Skeletal muscle cell (primary cell): ENCODE results near the gene PYCR2.

ENCODE experiments used
- DNase-seq: peaks from one replicate; pipeline ENCODE4 v3.0.0-alpha.2; 2010; ENCODE audit warnings: low read depth
- H3K4me3 ChIP-seq: 2 replicates; pipeline ENCODE4 v1.5.1; 2011; ENCODE audit warnings: low read depth, mild to moderate bottlenecking, control low read depth, low read length, moderate library complexity

The PYCR2 gene

DNA sequence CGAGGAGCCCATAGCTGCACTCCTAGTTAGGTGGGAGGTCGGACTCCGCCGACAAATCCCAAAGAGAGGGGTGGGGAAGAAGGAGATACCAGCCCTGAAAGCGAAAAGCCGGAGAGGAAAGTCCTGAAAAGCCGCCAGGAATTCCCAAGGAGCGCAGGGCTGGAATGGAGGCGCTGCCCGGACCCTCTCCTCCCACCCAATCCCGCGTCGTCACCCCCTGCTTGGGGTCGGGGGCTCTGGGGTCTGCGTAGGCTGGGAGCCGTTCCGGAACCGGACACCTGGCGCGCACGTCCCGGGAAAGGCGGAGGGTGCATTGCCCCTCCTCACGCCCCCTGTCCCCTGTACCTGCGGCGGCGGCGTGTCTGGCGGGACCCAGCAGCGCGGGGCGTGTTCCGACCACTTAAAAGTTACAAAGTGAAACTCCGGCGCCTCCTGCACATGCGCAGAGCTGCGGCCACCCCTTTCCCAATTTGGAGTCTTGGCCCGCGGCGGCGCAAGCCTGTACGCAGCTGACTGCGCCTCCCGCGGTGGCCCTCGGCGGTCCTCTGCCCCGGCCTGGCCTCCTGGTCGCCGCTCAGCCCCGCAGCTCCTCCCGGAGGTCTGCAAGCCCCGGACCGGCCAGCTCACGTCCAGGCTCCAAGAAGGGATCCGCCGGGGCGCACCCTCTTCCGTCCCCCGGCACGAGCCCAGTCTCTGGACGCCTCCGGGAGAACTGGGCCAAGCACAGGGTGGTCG, 41.9 kb downstream of the PYCR2 start, which contains the start of gene TMEM63A:
TSS of gene TMEM63A (minus strand) at position 422 of the 735 bp plus-strand sequence. CDS start 4,800 bp downstream, outside the sequence.
- DNase-seq = peak; percentile 42
- peak within 1 kb of the TSS; percentile 96 for H3K4me3 ChIP-seq

DNA sequence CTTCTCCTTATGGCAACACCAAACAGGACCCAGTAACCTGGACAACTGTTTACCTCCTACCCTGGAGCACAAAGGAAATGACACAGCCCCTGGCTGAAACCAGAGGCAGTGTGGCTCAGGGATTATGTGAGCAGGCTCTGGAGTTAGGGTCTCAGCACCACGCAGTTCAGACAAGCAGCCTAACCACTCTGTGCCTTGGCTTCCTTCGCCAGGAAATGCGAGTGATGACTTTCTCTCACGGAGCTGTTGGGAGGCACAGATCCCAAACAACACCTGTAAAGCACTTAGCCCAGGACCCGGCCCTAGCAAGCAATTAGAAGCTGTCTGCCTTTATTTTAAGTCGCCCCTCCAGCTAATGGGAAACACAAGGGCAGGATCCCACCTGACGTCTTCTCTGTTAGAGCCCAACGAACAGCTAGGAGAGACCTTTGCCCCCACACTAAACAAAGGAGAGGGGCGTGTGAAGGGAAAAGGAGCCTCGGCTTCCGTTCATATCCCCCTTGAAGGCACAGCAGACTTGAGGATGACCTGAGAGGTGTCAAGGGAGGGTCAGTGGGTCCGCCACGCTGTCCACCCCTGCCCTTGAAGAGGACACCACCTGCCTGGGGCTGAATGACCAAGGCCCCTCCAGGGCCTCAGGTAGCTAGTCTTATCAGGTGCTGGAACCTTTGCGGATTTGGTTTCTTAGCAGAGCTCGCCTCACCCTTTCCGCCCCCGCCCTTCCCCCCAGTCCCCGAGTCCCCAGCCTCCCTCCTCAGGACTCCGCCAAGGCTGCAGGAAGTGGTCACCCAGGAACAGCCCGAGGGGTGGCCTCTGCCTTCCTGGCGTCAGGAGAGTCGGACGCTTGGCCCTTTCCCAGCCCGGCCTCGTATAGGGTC, 42.7 kb downstream of the PYCR2 start:
- DNase-seq = no peak
- H3K4me3 ChIP-seq = peak overlapping the region; percentile 96

DNA sequence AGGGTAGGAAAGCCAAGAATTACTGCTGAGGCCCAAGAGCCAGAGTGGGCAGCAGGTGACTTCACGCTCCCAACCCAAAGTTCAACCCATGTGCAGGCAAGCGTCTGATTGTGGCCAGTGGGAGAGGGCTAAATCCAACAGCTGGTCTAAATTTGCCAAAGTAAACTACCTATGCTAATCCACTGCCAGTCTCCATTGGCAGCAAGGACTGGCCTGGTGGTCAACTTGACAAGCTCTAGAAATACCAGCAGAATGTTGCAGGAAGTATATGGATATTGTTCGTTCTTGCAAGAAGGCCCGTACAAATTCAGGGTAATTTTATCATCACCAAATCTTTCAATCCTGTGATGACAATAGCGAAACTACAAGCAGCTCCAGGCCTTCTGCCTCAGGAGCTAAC, 43.4 kb downstream of the PYCR2 start:
- no peak for DNase-seq
- no peak overlapping the region for H3K4me3 ChIP-seq

DNA sequence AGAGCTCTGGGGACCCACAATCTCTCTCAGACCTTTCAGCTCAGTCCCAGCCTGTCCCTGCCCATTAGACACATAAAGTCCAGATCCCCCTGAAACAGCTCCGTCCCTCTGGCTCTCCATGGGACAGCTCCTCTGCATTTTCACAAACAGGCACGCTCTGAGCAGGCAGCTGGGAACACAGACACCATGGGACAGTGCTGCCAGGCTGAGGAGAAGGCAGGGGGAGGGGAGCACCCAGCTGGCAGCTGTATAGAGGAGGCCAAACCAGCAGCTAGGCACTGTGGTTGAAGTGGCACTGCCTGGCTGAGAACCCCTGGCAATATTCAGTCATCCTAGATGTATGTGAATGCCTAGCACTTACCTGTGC, 43.8 kb downstream of the PYCR2 start:
- no peak for DNase-seq
- H3K4me3 ChIP-seq = no peak overlapping the region

DNA sequence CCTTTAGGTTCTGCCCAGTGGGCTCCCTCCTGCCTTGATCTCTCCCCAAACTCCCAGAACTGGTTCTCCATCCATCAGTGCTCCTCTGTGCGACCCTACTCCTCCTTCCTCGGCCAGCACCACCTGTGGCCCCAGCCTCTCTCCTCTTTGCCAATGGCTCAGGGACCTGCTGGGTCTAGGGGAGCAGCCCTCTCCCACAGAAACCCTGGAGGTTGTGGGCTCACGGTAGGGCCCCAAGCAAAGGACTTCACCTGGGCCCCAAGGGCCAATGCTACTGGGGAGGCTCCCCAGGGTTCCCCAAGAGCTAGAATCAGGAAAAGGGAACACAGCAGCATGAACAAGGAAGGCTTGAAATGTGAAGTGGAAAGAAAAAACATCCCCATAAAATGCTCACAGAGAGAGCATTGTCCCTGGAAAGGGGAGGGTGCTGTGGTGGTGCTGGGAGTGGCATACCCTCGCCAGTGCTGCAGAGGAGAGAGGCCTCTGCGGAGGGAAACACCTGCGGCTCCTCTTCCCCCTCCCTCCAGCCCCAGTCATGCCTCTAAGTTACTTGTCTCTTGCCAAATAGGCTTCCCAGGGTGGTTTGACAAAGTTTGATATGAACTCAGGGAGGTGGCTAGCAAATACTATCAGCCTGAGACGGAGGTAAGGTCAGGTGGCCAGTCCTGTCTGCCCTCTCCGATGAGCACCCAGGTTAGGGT, 44.4 kb downstream of the PYCR2 start:
- DNase-seq = no peak
- H3K4me3 ChIP-seq = no peak overlapping the region

DNA sequence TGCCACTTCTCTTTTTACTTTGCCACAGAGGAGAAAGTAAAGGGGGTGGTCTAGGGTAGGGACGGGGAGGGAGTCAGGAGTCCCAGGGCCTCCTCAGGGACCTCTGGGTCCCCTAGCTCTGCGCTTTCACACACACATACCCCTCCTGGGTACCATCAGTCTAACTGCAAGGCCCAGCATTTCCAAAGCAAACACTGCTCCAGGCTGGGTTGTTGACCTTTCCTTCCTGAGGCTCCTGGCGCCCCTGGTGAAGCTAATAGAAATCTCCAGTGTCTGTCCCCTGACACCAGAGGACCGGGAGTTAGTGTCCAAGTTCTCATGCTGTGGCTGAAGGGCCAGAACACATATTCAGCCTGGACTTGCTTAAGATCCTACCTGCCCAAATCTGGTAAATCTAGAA, 45.8 kb downstream of the PYCR2 start:
- H3K4me3 ChIP-seq = no peak overlapping the region
- no peak for DNase-seq

DNA sequence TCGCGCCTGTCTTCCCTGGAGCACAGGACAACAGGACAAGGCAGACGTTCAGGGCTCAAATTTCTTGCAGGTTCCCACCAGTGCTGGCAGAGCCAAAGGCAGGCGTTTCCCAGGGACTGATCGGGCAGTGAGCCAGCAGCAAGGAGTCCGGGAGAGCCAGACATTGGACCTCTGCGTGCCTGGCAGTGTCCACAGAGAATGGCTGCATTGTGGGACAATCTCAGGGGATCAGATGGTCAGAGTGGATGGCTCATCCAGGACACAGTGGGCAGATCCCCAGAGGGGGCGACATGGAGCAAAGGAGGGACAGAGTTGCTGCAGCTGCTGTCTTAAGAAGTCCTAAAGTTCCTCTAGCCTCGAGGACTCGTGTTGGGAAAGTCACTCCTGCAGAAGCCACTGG, 46.5 kb downstream of the PYCR2 start:
- no peak for DNase-seq
- H3K4me3 ChIP-seq = no peak overlapping the region

DNA sequence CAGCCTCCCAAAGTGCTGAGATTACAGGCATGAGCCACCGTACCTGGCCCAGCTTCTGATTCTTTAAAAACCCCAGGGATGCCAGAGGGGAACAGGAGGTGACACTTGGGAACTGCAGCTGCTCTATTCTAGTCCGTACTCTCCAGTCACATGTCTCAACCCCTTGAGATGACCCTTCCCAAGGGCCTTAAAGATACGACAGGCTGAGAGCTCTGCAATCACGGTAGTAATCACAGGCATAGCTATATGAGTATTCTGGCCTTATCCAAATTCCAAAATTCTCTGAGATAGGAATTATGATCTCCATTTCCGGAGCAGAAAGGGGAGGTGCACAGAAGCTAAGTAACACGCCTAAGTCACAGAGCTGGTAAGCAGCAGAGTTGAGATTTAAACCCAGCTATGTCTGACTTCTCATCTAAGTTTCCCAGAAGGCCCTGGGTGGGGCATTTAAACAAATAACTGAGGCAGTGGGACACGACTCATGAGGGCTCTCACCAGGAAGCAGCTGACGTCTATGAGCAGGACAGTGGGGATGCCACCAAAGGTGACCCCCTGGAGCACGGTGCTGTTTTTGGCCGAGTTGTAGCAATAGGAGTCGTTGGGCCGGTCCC, 47.0 kb downstream of the PYCR2 start:
- no peak for DNase-seq
- no peak overlapping the region for H3K4me3 ChIP-seq

DNA sequence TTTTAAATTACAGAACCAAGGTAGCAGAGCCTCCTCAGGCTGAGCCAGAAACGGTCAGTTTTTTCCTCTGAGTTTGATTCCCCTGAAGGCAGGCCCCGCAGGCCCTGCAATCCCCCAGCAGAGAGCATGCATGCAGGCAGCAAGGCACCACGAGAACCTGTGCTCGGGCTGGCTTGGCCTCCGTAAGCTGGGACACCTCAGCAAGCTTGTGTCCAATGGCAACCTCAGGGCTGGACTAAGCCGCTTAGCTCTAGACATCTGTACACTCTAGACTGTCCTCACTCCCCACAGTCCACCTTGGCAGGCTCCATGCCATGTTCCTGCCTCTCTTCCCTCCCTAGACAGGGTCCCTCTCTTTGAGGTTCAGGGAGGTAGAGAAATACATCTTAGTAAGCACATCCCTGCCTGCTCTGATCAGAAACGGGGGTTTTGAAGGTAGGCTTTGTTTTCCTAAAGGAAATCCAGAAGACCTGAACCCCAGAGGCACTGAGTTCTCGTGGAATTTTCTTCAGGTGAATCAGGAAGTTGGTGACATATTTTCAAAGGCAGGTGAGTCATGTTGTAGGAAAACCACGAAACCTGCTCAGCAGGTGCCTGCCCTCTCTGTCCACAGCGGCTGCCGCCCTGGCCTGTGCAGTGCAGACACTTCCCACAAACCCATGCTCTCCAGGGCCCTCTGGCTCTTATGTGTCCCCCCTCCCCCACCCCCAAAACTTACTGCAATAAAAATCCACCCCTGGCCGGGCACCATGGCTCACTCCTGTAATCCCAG, 48.8 kb downstream of the PYCR2 start:
- DNase-seq = no peak
- no peak overlapping the region for H3K4me3 ChIP-seq

DNA sequence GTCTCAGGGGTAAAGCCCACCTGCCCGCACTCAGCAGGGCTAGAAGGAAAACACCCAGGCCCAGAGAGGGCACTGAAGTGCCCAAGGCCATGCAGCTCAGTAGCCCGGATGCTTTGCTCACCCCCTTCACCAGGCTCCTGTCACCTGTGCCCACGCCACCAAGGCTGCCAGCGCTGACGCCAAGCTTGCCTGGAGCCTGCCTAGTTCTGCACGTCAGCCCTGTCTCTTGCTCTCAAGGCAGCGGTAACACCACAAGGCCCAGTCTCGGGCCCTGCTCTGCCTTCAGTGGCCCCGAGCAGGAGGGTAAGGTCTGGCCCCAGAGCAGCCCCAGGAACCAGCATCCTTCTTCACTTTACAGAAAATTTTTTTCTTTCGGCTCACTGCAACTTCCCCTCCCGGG, 49.6 kb downstream of the PYCR2 start:
- no peak for DNase-seq
- no peak overlapping the region for H3K4me3 ChIP-seq

DNA sequence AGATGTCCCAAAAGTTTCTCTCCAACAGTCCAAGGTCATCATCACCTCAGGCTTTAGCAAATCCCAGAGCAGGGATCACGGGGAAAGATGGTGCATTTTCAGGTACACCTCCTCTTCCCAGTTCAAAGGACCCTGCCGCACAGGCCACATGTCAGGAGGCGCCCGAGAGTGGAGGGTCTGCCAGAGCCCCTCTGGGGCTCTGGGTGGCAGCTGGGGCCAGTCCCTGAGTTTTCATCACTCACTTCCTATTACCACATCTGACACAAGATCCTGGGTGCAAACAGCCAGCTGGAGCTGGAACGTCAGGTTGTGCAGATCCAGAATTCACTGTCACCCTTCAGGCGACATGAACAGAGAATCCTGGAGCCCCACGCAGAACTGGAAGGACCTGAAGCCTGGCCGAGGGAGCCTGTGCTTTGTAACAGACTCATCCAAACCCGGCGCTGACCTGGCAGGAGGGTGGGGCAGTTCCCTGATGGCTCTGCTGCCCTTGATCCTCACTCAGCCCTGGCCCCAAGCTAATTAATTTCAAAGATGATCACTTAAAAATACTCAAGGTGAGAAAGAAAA, 50.7 kb downstream of the PYCR2 start:
- no peak for DNase-seq
- H3K4me3 ChIP-seq = no peak overlapping the region

DNA sequence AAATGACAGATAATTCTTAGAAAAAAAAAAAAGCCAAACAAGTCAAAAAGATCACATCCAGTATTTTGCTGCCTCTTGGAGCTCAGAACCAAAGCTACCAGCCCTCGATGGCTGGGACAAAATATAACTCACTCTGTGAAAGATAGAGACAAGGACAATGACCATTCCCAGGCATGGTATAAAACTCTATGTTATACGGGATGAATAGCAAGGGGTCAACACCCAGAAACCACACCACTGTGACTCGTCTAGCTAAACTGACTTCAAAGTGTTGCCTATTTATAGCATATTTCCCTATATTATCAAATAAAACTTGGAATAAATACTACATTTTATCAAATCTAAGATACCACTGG, 52.0 kb downstream of the PYCR2 start:
- DNase-seq = no peak
- no peak overlapping the region for H3K4me3 ChIP-seq

DNA sequence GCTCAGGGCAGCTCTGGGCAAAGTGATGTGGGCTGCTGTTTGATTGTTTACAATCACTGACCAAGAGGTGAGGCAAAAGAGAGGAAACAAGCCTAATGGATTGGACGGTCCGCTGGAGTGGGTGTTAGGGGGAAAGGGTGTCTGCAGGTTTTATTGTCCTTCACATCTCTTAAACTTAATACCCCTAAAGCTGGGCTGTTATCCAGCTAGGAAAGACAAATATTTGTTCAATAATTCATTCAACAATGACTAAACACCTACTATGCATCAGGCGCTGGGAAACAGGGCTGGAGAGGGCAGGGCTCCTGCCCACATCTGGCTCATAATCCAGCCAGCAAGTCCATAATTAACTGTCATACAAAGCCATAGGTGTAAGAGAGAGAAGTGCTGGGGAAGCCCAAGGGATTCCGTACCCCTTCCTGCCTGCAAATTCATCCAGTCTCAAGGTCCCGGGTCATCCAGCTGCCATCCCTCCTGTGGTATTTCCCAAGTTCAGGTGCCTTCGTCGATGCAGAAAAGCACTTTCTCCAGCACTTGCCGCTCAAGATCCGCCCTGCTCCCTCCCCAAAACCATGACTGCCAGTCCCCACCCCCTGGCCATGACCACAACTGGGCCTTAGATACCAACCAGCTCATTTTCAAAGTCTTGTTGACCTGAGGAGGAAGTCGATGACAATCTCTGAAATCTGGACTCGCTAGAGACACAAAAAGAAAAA, 52.5 kb downstream of the PYCR2 start:
- no peak overlapping the region for H3K4me3 ChIP-seq
- DNase-seq = no peak

DNA sequence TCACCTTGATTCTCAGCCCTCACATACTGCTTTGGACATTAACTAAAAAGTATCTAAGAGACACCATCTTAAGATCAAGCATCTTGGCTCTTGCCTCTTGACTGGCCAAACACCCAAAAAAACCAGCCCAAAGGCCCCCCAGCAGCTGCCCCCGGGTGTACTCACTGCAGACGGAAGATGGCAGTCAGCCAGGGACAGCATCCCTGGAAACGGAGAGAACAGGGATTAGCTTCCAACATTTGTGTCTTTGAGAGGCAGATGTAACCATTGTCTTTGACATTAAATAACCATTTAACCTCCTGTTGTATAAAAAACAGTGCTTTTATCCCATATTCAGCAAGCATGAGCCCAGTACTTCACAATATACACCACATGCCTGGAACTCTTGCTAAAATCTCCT, 53.1 kb downstream of the PYCR2 start:
- no peak for DNase-seq
- H3K4me3 ChIP-seq = no peak overlapping the region
